Measurements from ENCODE around the gene VPREB3.

GRCh38 chr22:23781065-23781464 lies 26.8 kb upstream of the VPREB3 start:
- TF ChIP-seq CTCF (IDR thresholded peaks at IDR 0.05) = no peak
- no peak for TF ChIP-seq EZH2 (IDR thresholded peaks at IDR 0.05; ENCODE audit: borderline replicate concordance, insufficient read depth, low read depth, low read length, poor library complexity, severe bottlenecking)

All from B cell (primary cell).